Ishikawa (cell line): Measurements from ENCODE around the gene GLOD4.
A peak's percentile ranks its signal among the peaks of the same experiment; 100 is the strongest.

Experiments
- CEBPB ChIP-seq: IDR thresholded peaks from 2 replicates; pipeline ENCODE4 v1.6.1; 2012
- CREB1 ChIP-seq: IDR thresholded peaks from 2 replicates; pipeline ENCODE4 v1.6.1; 2012; ENCODE audit warnings: low read depth
- EGR1 ChIP-seq: IDR thresholded peaks from 2 replicates; pipeline ENCODE4 v1.6.1; 2012
- EP300 ChIP-seq: IDR thresholded peaks from 2 replicates; pipeline ENCODE4 v1.6.1; 2012; ENCODE audit warnings: borderline replicate concordance
- FOXM1 ChIP-seq: IDR thresholded peaks from 2 replicates; pipeline ENCODE4 v1.6.1; 2012; ENCODE audit warnings: low read depth, borderline replicate concordance
- NFIC ChIP-seq: IDR thresholded peaks from 2 replicates; pipeline ENCODE4 v1.6.1; 2012
- RAD21 ChIP-seq: IDR thresholded peaks from 2 replicates; pipeline ENCODE4 v1.6.1; 2012; ENCODE audit warnings: low read depth
- TAF1 ChIP-seq: IDR thresholded peaks from 2 replicates; pipeline ENCODE4 v1.6.1; 2012; ENCODE audit warnings: low read depth, mild to moderate bottlenecking
- TCF12 ChIP-seq: IDR thresholded peaks from 2 replicates; pipeline ENCODE4 v1.6.1; 2012; ENCODE audit warnings: low read depth
- TEAD4 ChIP-seq: IDR thresholded peaks from 2 replicates; pipeline ENCODE4 v1.6.1; 2012
- YY1 ChIP-seq: IDR thresholded peaks from 2 replicates; pipeline ENCODE4 v1.6.1; 2012; ENCODE audit warnings: low read depth
- ZBTB7A ChIP-seq: IDR thresholded peaks from 2 replicates; pipeline ENCODE4 v1.6.1; 2012; ENCODE audit warnings: low read depth
- TF ChIP-seq, protein P1 (sequence below): IDR thresholded peaks from 2 replicates; pipeline ENCODE4 v1.6.1; 2012
- TF ChIP-seq, protein P2 (sequence below): IDR thresholded peaks from 2 replicates; pipeline ENCODE4 v1.6.1; 2012
- TF ChIP-seq, protein P3 (sequence below): IDR thresholded peaks from 2 replicates; pipeline ENCODE4 v1.6.1; 2012; ENCODE audit warnings: low read depth, mild to moderate bottlenecking

Gene GLOD4

DNA sequence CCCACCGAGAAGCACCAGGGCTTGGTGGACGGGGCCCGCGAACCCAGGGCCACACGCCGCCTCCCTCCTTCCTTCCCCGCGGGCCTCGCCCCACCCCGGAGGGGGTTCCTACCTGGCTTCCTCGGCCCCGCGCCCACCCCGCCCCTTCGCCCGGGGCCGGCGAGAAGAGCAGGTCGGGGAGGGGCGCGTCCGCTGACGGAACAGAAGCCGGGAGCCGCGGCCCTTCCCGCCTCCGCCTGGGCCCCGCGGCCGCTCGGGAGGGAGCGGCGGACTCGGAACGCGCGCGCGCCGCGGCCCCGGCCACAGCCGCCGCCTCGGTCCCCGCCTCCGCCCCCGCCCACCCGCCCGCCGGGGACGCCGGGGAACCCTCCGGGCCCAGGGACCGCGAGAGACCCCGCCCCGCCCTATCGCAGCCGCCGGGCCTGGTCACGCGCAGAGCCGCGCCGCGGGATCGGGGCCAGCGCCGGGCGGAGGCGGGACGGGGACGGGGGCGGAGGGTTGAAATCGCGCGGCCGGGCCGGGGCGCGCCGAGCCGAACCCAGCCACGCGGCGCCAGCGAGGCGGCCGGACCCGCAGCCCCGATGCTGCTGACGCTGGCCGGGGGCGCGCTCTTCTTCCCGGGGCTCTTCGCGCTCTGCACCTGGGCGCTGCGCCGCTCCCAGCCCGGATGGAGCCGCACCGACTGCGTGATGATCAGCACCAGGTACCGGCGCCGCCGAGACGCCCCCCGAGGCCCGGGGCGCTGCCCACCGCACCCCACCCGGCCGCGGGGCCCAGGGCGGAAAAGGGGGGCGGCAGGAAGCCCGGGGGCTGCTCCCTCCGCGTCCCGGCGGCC is 49.8 kb downstream of the GLOD4 start, which contains the start of gene TLCD3A:
TSS of gene TLCD3A (plus strand) at position 530 of the 835 bp plus-strand sequence. CDS start at position 582, 52 bp downstream.
- TF ChIP-seq CREB1: no peak
- TF ChIP-seq RAD21: no peak
- TF ChIP-seq, protein P1, sequence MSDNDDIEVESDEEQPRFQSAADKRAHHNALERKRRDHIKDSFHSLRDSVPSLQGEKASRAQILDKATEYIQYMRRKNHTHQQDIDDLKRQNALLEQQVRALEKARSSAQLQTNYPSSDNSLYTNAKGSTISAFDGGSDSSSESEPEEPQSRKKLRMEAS: no peak; the same call in 1 of the 2 replicates
- no peak for TF ChIP-seq EP300
- 0 out of 2 replicates have a peak, but pooled peaks have one; percentile 1 for TF ChIP-seq TCF12
- no peak for TF ChIP-seq NFIC
- TF ChIP-seq EGR1: 0 out of 2 replicates have a peak, but pooled peaks have one; percentile 48
- TF ChIP-seq TAF1: no peak
- no peak for TF ChIP-seq CEBPB
- no peak for TF ChIP-seq ZBTB7A
- TF ChIP-seq YY1: no peak
- no peak for TF ChIP-seq TEAD4
- TF ChIP-seq, protein P2, sequence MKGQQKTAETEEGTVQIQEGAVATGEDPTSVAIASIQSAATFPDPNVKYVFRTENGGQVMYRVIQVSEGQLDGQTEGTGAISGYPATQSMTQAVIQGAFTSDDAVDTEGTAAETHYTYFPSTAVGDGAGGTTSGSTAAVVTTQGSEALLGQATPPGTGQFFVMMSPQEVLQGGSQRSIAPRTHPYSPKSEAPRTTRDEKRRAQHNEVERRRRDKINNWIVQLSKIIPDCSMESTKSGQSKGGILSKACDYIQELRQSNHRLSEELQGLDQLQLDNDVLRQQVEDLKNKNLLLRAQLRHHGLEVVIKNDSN: peak; percentile 49
- TF ChIP-seq, protein P3, sequence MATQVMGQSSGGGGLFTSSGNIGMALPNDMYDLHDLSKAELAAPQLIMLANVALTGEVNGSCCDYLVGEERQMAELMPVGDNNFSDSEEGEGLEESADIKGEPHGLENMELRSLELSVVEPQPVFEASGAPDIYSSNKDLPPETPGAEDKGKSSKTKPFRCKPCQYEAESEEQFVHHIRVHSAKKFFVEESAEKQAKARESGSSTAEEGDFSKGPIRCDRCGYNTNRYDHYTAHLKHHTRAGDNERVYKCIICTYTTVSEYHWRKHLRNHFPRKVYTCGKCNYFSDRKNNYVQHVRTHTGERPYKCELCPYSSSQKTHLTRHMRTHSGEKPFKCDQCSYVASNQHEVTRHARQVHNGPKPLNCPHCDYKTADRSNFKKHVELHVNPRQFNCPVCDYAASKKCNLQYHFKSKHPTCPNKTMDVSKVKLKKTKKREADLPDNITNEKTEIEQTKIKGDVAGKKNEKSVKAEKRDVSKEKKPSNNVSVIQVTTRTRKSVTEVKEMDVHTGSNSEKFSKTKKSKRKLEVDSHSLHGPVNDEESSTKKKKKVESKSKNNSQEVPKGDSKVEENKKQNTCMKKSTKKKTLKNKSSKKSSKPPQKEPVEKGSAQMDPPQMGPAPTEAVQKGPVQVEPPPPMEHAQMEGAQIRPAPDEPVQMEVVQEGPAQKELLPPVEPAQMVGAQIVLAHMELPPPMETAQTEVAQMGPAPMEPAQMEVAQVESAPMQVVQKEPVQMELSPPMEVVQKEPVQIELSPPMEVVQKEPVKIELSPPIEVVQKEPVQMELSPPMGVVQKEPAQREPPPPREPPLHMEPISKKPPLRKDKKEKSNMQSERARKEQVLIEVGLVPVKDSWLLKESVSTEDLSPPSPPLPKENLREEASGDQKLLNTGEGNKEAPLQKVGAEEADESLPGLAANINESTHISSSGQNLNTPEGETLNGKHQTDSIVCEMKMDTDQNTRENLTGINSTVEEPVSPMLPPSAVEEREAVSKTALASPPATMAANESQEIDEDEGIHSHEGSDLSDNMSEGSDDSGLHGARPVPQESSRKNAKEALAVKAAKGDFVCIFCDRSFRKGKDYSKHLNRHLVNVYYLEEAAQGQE: no peak
- no peak for TF ChIP-seq FOXM1

DNA sequence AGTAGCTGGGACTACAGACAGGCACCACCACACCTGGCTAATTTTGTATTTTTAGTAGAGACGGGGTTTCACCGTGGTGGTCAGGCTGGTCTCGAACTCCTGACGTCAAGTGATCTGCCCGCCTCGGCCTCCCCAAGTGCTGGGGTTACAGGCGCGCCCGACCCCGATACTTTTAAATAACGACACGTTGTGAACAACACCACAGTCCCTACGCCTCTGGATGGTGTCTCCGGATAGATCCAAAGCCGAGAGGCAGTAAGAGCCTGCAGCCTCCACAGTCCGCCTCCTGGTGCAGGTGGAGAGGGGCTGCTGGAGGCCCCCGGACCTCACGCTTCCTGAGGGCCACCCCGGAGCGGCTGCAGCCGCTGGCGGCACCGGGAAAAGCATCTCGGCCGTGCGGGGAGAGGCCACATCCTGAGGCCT is 50.4 kb downstream of the GLOD4 start:
- TF ChIP-seq TCF12 (0 out of 2 replicates have a peak, but pooled peaks have one; percentile 13), TEAD4 (no peak)

DNA sequence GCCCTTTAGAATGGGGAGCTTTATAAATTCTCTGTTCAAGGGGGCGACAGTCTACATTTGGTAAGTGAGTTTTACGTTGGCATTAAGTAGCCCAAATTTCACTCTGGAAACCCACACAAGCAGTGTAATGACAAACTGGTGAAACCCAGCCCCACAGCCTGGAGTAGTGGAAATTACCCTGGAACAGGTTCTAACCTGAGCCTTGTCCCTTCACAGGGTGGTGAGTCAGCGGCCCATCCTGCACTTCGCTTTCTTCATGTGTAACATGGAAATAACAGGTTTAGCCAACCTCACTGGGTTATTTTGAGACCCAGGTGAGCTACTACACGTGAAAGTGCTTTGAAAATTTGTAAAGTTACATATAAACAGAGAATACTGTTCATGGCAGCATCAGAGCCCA is 53.2 kb downstream of the GLOD4 start:
- TF ChIP-seq CEBPB (no peak), NFIC (no peak), EP300 (no peak), FOXM1 (no peak), YY1 (no peak), TEAD4 (no peak), EGR1 (no peak), TCF12 (no peak), ZBTB7A (no peak), RAD21 (no peak), TAF1 (no peak)
- TF ChIP-seq, protein P3: no peak
- TF ChIP-seq, protein P1: no peak

DNA sequence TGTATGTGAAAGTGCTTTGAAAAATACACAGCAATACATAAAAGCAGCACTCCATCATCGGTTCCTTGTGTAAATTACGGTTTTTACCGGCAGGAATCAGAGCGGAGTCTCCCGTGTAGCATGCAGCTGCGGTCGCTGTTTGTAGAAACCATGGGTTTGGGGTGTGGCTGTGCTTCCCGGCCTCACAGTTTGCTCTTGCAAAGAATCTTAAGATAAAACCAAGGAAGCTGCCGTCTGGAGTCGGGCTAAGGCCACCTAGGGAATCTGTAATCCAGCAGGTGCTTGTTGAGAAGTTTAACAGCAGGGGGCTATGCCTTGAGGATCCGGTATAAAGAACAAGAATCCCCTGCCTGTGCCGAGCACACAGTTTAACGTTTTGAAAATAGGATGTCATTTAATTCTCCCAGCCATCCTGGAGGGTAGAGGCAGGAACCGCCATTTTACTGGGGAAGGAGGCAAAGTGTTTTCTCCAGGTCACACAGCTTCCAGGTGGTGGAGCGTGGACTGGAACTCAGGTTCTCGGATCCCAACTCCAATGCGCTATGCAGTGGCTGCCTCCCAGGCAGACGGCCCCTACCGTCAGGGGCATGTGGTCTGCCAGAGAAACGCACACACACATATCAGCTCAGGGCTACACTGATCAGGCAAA is 55.7 kb downstream of the GLOD4 start:
- TF ChIP-seq ZBTB7A (no peak), RAD21 (no peak), CEBPB (no peak), NFIC (no peak), EP300 (no peak), TAF1 (no peak), TCF12 (no peak), TEAD4 (no peak), EGR1 (no peak), YY1 (no peak), FOXM1 (no peak)
- TF ChIP-seq, protein P2: no peak
- TF ChIP-seq, protein P3: no peak
